Nephron (organoid): ENCODE results near the gene ZDHHC20.

Experiments used
- H3K27ac Mint-ChIP-seq, 3 experiments: 2 replicates each; pipeline ENCODE4 v1.8.0; 2020; ENCODE audit warnings: mixed read lengths in 3 of 3, mild to moderate bottlenecking in 2 of 3, moderate library complexity in 1 of 3
- H3K27me3 Mint-ChIP-seq: 2 replicates; pipeline ENCODE4 v1.8.0; 2021; ENCODE audit warnings: low read depth, mild to moderate bottlenecking, moderate library complexity, mixed read lengths
- H3K36me3 Mint-ChIP-seq: 2 replicates; pipeline ENCODE4 v1.8.0; 2020; ENCODE audit warnings: low read depth, mixed read lengths
- H3K4me1 Mint-ChIP-seq: 2 replicates; pipeline ENCODE4 v1.8.0; 2020; ENCODE audit warnings: mixed read lengths
- H3K4me3 Mint-ChIP-seq, 3 experiments: 2 replicates each; pipeline ENCODE4 v1.8.0; 2020; ENCODE audit warnings: mild to moderate bottlenecking in 3 of 3, mixed read lengths in 3 of 3, moderate library complexity in 2 of 3
- H3K9me3 Mint-ChIP-seq: 2 replicates; pipeline ENCODE4 v1.8.0; 2020; ENCODE audit warnings: mixed read lengths
- CTCF ChIP-seq, 3 experiments: fragments of 200-600 bp; sonication (generic); IDR thresholded peaks; one replicate each; pipeline ENCODE4 v1.5.0; 2021; ENCODE audit warnings: antibody characterized with exemption in 3 of 3; ENCODE audit not compliant: unreplicated experiment in 3 of 3

ZDHHC20 gene

GRCh38 chr13:21360463-21360862, 98.6 kb downstream of the ZDHHC20 start:
- H3K4me3 Mint-ChIP-seq: no peak overlapping the region
- TF ChIP-seq CTCF (IDR thresholded peaks at IDR 0.05; ENCODE audit: unreplicated experiment in 3 of 3): no peak
- H3K9me3 Mint-ChIP-seq: peaks cover 13% of the 10 kb centered on the region
- H3K4me1 Mint-ChIP-seq: no peaks in the 10 kb centered on the region
- no peaks in the 10 kb centered on the region for H3K27me3 Mint-ChIP-seq
- H3K36me3 Mint-ChIP-seq: no peaks in the 10 kb centered on the region
- no peak overlapping the region for H3K27ac Mint-ChIP-seq

GRCh38 chr13:21359855-21360254, 99.2 kb downstream of the ZDHHC20 start:
- Mint-ChIP-seq H3K4me3 (no peak overlapping the region), H3K36me3 (no peaks in the 10 kb centered on the region), H3K27me3 (no peaks in the 10 kb centered on the region), H3K4me1 (no peaks in the 10 kb centered on the region), H3K9me3 (peaks cover 13% of the 10 kb centered on the region), H3K27ac (no peak overlapping the region)
- no peak for TF ChIP-seq CTCF (IDR thresholded peaks at IDR 0.05; ENCODE audit: unreplicated experiment in 3 of 3)

GRCh38 chr13:21355304-21355703, 103.8 kb downstream of the ZDHHC20 start:
- Mint-ChIP-seq H3K27me3 (no peaks in the 10 kb centered on the region), H3K4me1 (no peaks in the 10 kb centered on the region), H3K4me3 (no peak overlapping the region), H3K36me3 (peaks cover 9% of the 10 kb centered on the region), H3K9me3 (peaks cover 5% of the 10 kb centered on the region), H3K27ac (no peak overlapping the region)
- TF ChIP-seq CTCF (IDR thresholded peaks at IDR 0.05; ENCODE audit: unreplicated experiment in 3 of 3): no peak

GRCh38 chr13:21354721-21355120, 104.4 kb downstream of the ZDHHC20 start:
- no peaks in the 10 kb centered on the region for H3K27me3 Mint-ChIP-seq

GRCh38 chr13:21348488-21349120, 110.5 kb downstream of the ZDHHC20 start:
- Mint-ChIP-seq H3K36me3 (no peaks in the 10 kb centered on the region), H3K4me1 (peaks cover 15% of the 10 kb centered on the region), H3K27me3 (peaks cover 3% of the 10 kb centered on the region), H3K4me3 (no peak overlapping the region), H3K27ac (peak overlapping the region in 1 of 3 experiments; percentile 6), H3K9me3 (no peaks in the 10 kb centered on the region)
- no peak for TF ChIP-seq CTCF (IDR thresholded peaks at IDR 0.05; ENCODE audit: unreplicated experiment in 3 of 3)

More at GRCh38 chr13:21354721-21355120, 104.4 kb downstream of the ZDHHC20 start:
- Mint-ChIP-seq H3K9me3 (peaks cover 5% of the 10 kb centered on the region), H3K36me3 (peaks cover 9% of the 10 kb centered on the region), H3K27ac (no peak overlapping the region), H3K4me1 (peaks cover 5% of the 10 kb centered on the region), H3K4me3 (no peak overlapping the region)
- TF ChIP-seq CTCF (IDR thresholded peaks at IDR 0.05; ENCODE audit: unreplicated experiment in 3 of 3): no peak

- H3K4me1 Mint-ChIP-seq: peaks cover 15% of the 10 kb centered on the region
- H3K27me3 Mint-ChIP-seq: peaks cover 3% of the 10 kb centered on the region
- no peaks in the 10 kb centered on the region for H3K9me3 Mint-ChIP-seq
- H3K36me3 Mint-ChIP-seq: no peaks in the 10 kb centered on the region
- H3K27ac Mint-ChIP-seq: no peak overlapping the region
- H3K4me3 Mint-ChIP-seq: no peak overlapping the region
- no peak for TF ChIP-seq CTCF (IDR thresholded peaks at IDR 0.05; ENCODE audit: unreplicated experiment in 3 of 3)
These were observed 111.3 kb downstream of the ZDHHC20 start for GRCh38 chr13:21347753-21348318.
